Measurements from ENCODE around the gene OSBPL6.
"Not testable (repeated sequence)": the region's sequence is repeated elsewhere in the genome, so short reads cannot be mapped to it uniquely, and the experiment has no call there.

DNA sequence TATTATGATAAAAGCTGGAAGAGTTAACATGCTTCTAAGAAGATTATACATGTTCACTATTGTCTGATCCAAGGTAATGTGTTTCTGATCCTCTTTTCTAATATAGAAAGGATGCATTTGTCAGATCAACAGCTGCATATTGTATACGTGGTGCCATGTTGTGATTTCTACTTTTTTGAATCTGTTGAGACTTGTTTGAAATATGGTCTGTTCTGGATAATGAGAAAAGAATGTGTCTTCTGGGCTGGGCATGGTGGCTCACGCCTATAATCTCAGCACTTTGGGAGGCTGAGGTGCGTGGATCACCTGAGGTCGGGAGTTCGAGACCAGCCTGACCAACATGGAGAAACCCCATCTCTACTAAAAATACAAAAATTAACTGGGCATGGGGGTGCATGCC is 229.4 kb downstream of the OSBPL6 start:
- not testable (repeated sequence) for TF ChIP-seq HNF4A (conservative IDR thresholded peaks at IDR 0.05); JUND (IDR thresholded peaks at IDR 0.05); CTCF (IDR thresholded peaks at IDR 0.05; ENCODE audit: low read depth, low read length, missing input control); TAF1 (conservative IDR thresholded peaks at IDR 0.05)

Measured in liver (tissue), 3 donors.